Dermis blood vessel endothelial cell (primary cell): ENCODE measurements around the gene LRRC3. TPM values are rescaled to one million over a fixed set of nuclear protein-coding genes. Genes with fewer than 3 reads are reported as not detected.
A peak's percentile ranks its signal among the peaks of the same experiment; 100 is the strongest.

Experiments used
- DNase-seq: peaks from one replicate; pipeline ENCODE4 v3.0.0; 2010
- total RNA-seq: library from RNA; depleted of rRNA; stranded (reverse); fragments of >200 nt; gene quantifications from 2 replicates; pipeline ENCODE4 v1.2.3, GENCODE V29; 2014

The LRRC3 gene
- total RNA-seq, 1 donor from 2014 or later = 1.9 TPM

DNA sequence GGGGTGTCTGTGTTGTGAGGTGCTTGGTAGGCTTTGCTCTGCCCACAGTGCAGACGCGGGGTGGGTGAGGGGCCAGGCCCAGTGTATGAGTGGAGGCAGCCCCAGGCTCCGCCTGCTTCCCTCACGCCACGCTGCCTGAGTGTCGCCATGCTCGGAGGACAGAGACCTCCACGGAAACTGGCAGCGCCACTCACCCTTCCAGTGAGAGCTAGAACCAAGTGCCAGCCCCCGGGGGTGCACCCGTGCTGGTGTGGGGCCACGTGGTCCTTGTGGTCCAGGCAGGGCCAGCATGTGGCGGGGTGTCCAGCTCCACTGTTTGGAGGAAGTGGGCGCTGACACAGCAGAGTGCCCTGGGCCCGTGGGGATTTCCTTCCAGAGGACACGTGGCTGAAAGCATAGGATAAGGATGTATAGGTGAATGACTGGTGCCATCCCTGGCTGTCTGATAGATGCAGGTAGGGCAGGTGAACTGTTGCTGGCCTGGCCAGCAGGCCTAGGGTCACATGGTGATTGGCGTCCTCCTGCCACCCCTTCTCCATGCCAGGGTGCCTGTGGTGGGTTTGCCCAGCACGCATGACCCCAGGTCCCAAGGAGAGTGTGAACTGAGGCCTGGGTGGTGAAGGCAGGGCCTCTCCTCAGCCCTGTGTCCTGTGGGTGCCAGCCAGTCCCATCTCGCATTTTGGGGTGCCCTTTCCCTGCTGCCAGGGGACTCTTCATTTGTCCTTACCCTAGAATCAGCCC lies 3.8 kb downstream of the LRRC3 start:
- no peak for DNase-seq

DNA sequence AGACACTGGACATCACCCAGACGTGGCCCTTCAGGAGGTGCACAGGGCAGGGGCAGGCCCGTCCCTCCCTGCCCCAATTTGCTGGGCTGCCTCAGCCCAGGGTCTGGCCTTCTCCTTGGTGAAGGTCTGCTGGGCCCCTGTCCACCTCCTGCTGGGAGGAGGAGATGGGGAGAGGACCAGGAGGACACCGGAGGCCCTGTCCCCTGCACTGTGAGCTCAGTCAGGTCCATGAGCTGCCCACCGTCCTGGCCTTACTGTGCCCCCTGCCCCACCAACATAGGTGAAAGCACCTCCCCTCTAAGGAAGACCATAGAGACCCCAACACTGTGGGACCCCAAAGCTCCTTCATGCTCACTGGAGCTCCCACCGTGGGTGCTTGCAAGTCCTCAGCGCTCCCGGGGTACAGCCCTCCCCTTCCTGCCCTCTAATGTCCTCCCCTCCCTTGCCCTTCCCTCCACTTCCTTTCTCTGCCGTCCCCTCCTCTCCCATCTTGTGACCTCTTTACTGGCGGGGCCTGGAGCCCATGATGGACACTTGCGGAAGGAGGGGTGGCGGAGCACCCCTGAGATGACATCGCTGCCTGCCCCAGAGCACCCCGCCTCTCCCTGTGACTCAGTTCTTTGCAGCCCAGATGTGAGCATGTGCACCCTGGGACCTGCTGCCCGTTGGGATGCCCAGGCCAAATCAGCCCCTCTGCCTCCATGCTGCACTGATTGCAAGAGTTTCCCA lies 4.6 kb downstream of the LRRC3 start:
- no peak for DNase-seq

DNA sequence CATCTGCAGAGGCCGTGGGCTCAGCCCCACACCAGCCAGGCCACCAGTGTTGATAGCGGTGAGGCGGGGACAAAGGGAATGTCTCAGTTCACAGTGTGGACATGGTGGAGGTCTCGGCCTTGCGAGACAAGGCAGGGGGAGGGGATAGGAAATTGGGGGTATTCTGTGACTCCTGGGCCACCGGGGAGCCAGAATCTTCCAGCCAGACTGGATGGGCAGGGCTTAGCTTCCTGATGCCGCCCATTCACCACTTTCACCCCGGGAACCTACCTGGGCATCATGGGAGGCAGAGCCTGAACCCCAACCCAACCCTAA lies 5.1 kb downstream of the LRRC3 start:
- DNase-seq = no peak

DNA sequence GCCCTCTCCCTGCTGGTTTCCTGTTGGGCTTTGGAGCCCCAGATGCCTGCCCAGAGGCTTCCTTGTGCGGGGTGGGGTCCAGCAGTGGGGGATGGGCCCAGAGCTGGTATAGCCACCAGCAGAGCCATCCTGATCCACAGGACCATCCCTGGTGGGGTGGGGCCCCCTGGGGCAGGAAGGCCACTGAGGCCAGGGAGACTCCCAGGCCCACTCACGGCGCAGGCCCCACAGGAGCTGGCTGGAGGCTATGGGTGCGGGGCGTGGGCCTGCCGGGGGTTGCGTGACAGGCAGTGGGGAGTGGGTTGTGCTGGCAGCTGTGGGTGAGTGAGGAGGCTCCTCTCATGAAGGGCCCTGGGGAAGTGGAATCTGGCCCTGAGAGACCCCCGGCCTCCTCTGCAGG lies 5.7 kb downstream of the LRRC3 start:
- no peak for DNase-seq

DNA sequence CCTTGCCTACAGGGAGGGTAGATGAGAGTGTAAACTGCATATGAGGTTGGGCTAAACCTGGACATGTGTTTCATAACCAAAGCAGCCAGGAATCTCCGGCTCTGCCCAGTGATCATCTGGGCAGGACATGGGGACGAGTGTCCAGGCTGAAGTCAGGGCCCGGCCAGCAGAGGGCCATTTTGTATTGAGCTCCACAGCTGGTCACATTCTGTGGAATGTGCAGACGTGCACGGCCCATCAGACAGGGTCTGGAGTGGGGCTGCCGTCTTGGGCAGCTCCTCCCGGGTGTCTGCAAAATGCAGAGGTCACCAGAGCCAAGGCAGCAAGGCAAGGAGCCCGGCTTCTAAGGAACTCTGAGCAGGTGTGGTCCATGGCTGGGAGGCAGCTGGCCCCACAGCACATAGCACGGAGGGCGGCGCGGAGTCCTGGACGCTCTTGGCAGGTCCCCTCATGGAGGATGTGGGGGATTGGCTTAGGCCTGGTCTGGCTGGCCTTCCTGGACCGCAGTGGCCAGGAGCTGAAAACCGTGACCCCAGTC lies 6.2 kb downstream of the LRRC3 start:
- peak; percentile 13 for DNase-seq

DNA sequence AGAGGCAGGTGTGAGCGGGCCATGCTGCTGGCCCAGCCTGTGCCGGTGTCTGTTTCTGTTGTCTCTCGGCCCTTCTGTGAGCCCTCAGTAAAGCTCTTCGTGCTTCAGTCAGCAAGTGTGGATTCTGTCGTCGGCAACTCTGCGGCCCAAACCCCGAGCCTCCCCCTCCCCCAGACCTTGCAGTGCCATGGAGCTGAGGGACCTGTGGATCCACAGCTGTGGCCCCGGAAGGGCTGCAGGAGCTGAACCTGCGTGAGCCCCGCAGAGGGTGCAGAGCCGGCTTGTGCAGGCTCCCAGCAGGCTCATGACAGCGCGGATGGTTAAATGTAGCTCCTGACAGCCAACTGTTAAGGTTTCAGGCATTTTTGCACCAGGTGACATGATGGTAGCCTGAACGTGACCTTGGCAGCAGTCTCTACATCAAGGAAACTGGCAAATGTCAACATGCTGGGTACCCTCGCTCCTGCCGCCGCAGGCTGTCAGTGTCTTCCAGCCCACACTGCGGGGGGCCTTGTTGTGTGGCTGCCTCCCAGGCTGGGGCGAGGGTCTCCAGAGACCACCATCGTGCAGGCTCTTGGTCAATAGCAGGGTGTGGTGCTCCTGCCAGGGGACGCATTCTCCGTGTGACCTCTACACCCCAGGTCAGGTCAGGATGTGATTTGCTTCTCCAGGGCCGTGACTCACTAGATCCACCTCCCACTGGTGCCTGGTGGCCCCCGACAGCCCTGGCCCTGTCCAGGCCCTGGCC lies 7.0 kb downstream of the LRRC3 start:
- no peak for DNase-seq

DNA sequence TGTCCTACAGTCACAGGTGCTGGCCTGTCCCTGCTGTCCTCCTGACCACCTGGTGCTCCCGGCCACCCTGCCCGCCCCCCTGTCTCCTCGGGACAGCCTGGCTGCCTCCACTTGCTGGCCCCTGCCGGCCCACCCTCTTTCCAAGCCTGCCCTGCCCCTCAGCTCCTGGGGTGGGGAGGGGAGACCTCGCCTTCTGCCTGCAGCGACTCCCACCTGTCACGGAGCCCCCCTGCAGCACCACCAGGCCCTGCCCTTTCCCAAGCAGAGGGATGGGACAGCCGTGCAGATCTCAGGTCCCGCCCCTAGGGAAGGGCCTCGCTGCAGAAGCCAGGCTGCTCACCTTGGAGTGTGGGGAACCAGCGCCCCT lies 7.5 kb downstream of the LRRC3 start:
- DNase-seq = no peak

DNA sequence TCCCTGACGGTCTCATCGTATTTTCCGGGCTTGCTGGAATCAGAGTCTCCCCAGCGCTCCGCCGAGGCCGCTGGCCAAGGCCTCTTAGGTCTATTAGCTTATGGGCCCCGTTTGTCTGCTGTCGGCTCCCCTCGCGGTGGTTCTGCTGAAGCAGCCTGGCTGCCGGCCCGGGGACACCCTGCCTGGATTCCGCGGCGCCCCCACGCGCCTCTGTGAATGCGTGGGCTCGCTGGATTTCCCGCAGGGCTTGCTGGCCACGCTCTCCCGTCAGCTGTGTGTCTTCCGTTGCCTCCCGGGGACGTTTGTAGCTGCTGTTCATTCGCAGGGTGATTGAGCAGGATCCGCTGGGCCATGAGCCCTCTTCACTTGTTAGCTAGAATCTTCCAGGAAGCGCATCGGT lies 8.4 kb downstream of the LRRC3 start:
- no peak for DNase-seq

DNA sequence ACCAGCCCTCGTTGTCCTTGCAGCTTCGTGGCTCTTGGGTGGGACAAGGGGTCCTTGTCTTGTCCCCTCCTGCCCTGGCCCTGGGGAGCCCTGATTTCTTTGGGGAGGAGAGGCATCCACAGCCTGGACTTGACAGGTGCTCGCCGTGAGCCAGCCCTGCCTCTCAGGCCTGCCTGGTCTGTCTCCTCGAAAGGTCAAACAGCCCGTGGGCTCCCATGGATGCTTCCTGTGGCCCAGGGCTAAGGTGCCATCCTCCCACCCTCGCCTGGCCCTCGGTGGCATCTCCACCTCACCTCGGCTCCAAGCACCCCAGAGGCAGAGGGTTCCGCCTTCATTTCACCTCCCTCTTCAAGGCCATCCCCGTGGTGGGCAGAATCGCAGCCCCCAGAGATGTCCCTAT lies 9.0 kb downstream of the LRRC3 start:
- no peak for DNase-seq

DNA sequence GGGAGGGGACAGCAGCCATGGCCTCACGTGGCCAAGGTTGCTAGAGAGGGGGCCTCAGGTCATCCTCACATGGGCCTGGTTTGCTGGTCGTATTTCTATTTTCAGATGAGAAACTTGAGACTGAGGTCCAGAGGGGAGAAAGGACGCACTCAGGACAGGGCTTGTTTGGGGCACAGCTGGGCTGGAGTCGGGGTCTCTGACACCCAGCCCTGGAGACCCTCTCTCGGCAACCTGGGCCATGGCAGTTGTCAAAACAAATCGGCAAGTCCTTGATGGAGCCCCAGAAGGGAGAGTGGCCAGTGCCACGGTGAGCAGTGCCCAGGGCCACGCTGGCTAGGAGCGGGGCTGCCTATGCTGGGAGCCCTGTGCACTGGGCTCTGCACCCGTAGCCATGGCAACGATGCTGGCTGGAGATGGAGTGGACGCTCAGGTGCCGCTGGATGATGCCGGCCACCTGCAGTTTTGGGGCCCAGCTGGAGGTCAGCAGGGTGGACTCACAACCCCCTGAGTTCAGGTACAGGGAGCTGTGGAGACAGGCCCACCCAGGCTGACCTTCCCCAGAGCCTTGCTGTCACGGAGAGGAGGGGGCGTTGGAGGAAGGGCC lies 11.1 kb downstream of the LRRC3 start:
- no peak for DNase-seq

DNA sequence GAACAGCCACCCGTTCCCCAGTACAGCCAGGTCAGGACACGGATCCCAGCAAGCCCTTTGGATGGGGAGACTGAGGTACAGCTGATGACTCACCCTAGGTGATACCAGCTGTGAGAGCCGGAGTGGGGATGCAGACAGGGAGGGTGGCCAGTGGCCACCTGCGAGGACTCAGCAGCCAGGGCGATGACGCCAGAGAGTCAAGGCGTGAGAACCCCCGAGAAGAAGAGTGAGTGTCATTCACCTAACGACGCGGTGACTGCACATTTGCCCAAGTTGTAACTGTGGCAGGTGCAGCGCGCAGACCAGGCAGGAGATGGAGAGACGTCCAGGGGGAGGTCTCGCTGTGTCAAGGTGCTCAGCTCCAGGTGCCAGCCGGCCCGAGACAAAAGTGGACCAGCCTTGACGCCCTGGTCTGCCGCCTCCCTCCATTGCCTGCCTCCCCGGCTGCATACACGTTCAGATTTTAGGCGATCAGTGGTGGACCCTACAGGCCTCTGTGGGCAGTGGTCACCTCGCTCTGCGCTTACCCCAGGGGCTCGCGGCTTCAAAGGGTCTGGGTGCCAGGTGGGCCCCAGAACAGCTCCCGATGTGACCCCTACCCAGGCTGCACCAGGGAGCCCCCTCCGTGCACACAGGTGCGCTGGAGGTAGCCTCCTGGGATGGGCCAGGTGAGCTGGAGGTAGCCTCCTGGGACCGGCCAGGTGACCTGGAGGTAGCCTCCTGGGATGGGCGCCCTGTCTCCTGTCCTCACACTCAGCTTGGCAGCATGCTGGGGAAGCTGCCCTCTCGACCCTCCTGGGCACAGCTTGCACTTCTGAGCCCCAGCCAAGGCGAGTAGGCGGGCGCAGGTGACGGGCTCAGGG lies 11.9 kb downstream of the LRRC3 start:
- no peak for DNase-seq

DNA sequence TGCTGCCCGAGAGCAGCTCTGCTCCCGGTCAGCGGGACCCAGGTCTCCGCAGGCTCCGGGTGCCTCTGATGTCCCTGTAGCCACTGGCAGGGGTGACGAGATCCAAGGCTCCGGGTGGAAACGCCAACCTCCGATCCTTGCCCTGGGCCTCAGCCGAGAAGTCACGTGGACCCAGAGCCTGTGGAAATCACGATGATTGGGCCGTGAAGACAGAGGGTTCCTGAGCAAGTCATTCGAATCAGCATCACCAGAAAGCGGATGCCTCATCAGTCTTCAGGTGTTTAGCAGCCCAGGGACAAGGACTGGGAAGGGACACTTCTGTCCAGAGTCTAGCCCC lies 12.5 kb downstream of the LRRC3 start:
- DNase-seq = no peak

DNA sequence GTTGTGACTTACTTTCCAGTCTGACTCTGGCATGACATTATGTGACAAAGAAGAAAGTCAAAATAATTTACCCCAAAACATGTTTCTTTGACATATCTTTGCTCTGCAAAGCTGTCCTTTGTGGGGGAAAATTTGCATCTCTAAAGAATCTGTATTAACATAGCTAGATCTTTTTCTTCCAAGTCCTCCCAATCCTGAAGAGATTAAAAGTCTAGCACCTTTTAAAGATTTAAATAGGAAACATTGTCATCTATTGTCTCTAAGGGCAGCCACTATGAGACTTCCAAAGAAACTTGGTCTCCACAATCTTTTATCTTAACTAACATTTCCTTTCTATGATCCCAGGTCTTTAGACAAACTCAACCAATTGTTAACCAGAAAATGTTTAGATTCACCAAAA lies 16.0 kb downstream of the LRRC3 start:
- DNase-seq = no peak

DNA sequence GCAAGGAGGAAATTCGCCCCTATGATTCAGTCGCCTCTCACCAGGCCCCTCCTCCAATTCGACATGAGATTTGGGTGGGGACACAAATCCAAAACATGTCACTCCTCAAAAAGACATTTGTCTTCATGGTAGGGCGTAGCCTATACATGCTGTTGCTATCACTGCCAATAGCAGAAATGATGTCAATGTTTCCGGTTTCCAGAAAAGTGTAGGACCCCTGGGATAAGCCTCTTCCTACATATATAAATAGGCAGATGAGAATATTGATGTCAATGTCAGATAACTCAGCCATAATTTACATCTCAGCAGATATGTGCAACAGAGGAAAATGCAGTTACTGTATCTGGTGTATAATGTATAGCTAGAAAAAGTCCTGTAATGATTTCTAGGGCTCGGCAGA lies 16.7 kb downstream of the LRRC3 start:
- DNase-seq = no peak

DNA sequence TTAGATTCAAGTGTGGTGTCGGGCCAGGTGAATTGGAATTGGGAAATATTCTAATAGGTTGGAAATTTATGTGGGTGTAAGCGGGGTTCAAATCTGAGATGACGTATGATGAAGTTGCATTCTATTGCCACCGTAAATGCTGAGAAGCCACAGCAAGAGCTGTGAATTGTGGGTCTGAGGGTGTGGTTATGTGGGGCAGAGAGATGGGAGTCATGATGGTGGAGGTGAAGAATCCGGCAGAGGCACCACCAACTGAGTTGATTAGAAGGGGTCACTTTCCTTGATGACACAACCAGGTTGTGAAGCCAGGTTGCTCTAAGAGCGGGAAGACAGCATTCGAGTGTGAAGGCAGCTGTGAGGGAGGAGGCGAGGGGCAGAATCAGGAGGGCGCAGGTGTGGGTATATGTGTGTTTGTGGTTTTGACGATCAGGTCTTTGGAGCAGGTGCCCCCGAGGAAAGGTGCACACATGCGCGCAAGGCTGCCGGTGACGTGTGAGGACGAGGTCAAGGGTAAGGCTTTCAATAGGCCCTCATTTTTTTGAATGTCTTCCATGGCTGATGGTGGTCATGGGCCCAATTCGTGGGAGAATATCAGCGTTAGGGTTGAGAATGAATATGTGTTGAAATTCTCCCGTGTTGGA lies 18.7 kb downstream of the LRRC3 start:
- DNase-seq = no peak

DNA sequence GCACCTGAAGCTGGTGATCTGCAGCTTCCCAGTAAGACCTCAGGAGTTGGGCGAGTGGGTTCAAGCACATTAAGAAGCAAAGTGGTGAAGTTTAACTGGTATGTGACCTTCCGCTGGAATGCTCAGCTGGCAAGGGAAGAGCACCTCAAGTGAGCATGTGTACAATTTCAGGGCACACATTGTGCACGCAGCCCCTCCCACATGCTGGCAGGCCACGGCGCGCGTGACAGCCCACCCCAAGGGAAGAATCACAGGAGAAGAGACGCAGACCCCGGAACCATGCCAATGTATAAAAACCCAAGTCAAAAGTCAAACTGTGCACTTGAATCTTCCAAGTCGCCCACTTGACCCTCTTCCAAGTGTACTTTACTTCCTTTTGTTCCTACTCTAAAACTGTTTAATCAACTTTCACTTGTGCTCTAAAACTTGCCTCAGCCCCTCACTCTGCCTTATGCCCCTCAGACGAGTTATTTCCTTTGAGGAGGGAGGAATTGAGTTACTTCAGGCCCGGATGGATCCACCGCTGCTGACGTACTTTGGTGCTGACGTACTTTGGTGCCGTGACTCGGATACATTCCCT lies 20.0 kb downstream of the LRRC3 start:
- DNase-seq = no peak

DNA sequence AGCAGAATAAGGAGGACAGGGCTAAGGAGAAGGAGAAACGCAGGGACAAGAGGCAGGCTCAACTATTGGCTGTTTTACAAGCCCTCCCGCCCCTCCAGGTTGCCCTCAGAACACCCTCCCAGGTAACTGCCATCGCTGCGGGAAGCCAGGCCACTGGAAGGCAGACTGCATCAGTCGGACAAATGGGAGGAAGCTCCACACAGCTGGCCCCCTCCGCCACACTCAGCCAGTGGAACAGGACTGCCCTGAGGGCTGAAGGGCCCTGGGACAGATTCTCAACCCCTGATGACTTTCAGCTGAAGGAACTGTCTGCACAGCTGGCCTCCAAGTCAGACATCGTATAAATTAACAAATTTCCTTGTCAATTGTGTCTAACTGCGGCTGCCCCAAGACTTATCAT lies 21.8 kb downstream of the LRRC3 start:
- no peak for DNase-seq

DNA sequence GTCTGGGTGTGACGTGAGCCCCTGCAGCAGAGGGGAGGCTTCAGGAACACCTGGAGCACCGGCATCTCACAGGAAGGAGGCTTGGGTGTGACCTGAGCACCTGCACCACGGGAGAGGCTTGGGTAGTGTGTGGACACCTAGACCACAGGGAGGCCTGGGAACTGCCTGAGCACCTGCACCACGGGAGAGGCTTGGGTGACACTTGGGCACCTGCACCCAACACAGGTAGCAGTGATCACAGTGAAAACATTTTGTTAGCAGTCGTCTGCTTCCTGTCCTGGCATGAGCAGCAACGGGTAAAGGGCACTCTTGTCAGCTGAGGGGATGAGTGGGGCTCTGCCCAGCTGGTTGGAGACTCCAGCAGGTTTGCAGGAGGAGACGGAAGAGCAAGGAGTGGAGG lies 22.4 kb downstream of the LRRC3 start:
- DNase-seq = no peak

DNA sequence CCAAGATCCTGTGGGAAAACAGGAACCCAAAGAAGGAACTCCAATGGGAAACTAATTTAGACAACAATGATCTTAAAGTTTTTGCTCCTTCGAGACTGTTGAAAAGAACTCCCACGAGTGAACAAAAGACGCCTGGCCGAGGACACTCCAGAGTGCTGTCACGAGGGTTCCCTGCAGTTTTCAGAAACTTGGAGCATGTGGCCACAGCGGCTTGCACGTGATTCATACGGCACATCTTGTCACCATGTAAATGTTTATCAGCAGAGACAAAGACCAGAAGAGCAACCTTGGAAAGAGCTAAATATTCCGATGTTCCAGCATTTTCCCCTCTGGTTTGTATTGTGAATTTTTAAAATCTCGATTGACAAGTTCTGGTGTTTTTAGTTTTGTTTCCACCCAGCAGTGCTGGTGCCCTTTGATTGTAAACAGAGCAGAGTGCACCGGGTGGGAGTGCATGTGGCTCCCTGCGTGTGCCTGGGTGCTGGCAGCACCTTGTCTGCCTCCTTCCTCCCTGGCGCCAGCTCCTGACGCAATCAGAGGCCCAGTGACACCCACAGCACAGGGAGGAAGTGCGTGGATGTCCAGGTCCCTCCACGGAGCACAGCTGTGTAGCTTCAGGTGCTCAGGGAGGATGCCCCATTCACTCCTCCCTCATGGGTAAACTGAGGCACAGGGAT lies 23.0 kb downstream of the LRRC3 start:
- no peak for DNase-seq

DNA sequence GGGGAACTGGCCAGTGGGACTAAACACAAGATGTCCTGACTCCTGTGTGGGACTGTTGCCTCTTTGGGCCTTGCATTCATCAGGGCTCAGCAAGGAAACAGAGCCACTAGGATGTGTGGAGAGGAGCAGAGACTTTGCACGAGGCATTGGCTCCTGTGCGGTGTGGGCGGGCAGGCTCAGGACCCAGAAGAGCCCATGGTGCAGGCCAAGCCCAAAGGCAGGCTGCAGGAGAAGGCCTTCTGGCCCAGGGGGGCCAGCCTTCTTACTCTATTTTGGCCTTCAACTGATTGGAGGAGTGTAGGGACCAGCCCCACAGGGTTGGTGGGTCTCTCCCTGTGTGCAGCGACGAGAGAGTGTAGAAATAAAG lies 23.5 kb downstream of the LRRC3 start:
- no peak for DNase-seq

DNA sequence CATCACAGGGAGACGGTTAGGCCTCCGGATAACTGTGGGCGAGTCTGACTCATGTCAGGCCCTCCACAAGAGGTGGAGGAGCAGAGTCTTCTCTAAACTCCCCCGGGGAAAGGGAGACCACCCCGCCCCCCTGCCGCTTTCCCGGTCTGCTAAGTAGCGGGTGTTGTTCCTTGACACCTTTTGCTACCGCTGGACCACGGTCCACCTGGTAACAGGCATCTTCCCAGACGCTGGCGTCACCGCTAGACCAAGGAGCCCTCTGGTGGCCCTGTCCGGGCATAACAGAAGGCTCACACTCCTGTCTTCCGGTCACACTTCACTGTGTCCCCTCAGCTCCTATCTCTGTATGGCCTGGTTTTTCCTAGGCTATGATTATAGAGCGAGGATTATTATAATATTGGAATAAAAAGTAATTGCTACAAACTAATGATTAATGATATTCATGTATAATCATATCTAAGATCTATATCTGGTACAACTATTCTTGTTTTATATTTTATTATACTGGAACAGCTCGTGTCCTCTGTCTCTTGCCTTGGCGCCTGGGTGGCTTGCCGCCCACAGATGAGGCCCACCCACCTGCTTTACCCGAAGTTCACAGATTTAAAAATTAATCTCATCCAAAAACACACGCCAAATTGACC lies 24.4 kb downstream of the LRRC3 start:
- peak; percentile 45 for DNase-seq
